HepG2 (cell line): Measurements from ENCODE around the gene TOP3B. TPM values are rescaled to one million over a fixed set of nuclear protein-coding genes. Genes with fewer than 3 reads are reported as not detected.

Experiments used
- ATAC-seq: fragments of 200-7000 bp; cut with Tn5 transposase; 3 replicates; pipeline ENCODE4 v1.9.1; 2020; ENCODE audit warnings: mild to moderate bottlenecking, moderate library complexity
- BruUV-seq: library from RNA; stranded (reverse); fragments of 400-500 nt; replicated peaks from 2 replicates; lab custom pipeline; 2021; lab: Mats Ljungman, UMichigan
- CTCF ChIA-PET: fragments of 300-600 bp; formaldehyde crosslinking; extraction: SDS; loops from one replicate; lab custom pipeline; 2021; ENCODE audit warnings: low total read pairs, inconsistent platforms, low intra/inter-chr PET ratio; lab: Yijun Ruan, JAX
- POLR2A ChIA-PET: fragments of 350-600 bp; sonication (Branson Sonifier 250); formaldehyde crosslinking; loops from one replicate; lab custom pipeline; 2020; ENCODE audit warnings: antibody characterized with exemption, inconsistent platforms; lab: Yijun Ruan, JAX
- DNase-seq: peaks from one replicate; pipeline ENCODE4 v3.0.0-alpha.2; 2015; ENCODE audit warnings: low spot score
- FAIRE-seq: peaks from 3 replicates; lab custom pipeline; 2011; peaks lifted over from hg19 to GRCh38; lab: Jason Lieb, UNC
- H2AFZ ChIP-seq: one replicate; pipeline ENCODE4 v1.6.1; 2011; ENCODE audit warnings: low read length, inconsistent platforms
- H3K27ac ChIP-seq: fragments of 300-600 bp; 3 replicates; pipeline ENCODE4 v1.8.0; 2011; ENCODE audit warnings: mixed run types, mild to moderate bottlenecking, mixed read lengths, low read length, inconsistent platforms; ENCODE audit not compliant: insufficient read depth; ENCODE audit errors: extremely low read length
- H3K27me3 ChIP-seq, 2 experiments: fragments of 200-600 bp in 1 of 2; 2 replicates in 1 of 2; 3 replicates in 1 of 2; pipeline versions ENCODE4 v1.6.0 to v1.8.0; 2011; ENCODE audit warnings: low read length in 2 of 2, mild to moderate bottlenecking in 2 of 2, moderate library complexity in 2 of 2, inconsistent platforms in 1 of 2; ENCODE audit not compliant: insufficient read depth in 2 of 2, control insufficient read depth in 1 of 2
- H3K36me3 ChIP-seq, 2 experiments: fragments of 200-600 bp in 1 of 2; replicated peaks in 1 of 2; 2 replicates in 1 of 2; 3 replicates in 1 of 2; pipeline versions ENCODE4 v1.5.1 to v1.8.0; 2011; ENCODE audit warnings: low read length in 2 of 2, inconsistent platforms in 1 of 2; ENCODE audit not compliant: insufficient read depth in 2 of 2, control insufficient read depth in 1 of 2
- H3K4me1 ChIP-seq: 2 replicates; pipeline ENCODE4 v1.5.1; 2012; ENCODE audit warnings: low read length, inconsistent platforms; ENCODE audit not compliant: insufficient read depth
- H3K4me2 ChIP-seq: 2 replicates; pipeline ENCODE4 v1.6.0; 2011; ENCODE audit warnings: low read depth, low read length, inconsistent platforms
- H3K4me3 ChIP-seq, 3 experiments: fragments of 200-600 bp in 1 of 3; sonication (generic), shearing (Covaris generic) in 1 of 3; replicated peaks in 1 of 3; 2 replicates each; pipeline ENCODE4 v1.5.1; 2011 to 2016; ENCODE audit warnings: low read length in 3 of 3, inconsistent platforms in 2 of 3, low read depth in 2 of 3, mild to moderate bottlenecking in 2 of 3, control low read depth in 1 of 3, mixed read lengths in 1 of 3; ENCODE audit not compliant: insufficient read depth in 1 of 3
- H3K79me2 ChIP-seq: one replicate; pipeline ENCODE4 v1.6.1; 2011; ENCODE audit warnings: low read length, inconsistent platforms; ENCODE audit not compliant: insufficient read depth
- H3K9ac ChIP-seq: 2 replicates; pipeline ENCODE4 v1.6.0; 2011; ENCODE audit warnings: mild to moderate bottlenecking, low read depth, low read length, inconsistent platforms; ENCODE audit not compliant: insufficient read depth
- H3K9me3 ChIP-seq: 2 replicates; pipeline ENCODE4 v1.5.1; 2012; ENCODE audit warnings: mild to moderate bottlenecking, low read length
- H4K20me1 ChIP-seq: 2 replicates; pipeline ENCODE4 v1.6.0; 2011; ENCODE audit warnings: inconsistent platforms, mild to moderate bottlenecking, low read length, moderate library complexity; ENCODE audit not compliant: insufficient read depth
- RBM22 ChIP-seq: fragments of 200-400 bp; formaldehyde crosslinking; optimal IDR thresholded peaks from 2 replicates; pipeline ENCODE3; 2017; ENCODE audit warnings: mild to moderate bottlenecking, low read length, moderate library complexity
- SAP130 ChIP-seq: IDR thresholded peaks from 2 replicates; pipeline ENCODE4 v1.6.1; 2016; ENCODE audit warnings: low read depth
- SMAD3 ChIP-seq: sonication (generic); formaldehyde crosslinking; IDR thresholded peaks from 2 replicates; pipeline ENCODE4 v1.4.0; 2020; ENCODE audit warnings: missing genetic modification reagents
- WGBS: methylation state at CpG from one replicate; pipeline ENCODE4 v1.1.6; 2017; ENCODE audit warnings: low lambda C conversion rate; 5-methylcytosine and 5-hydroxymethylcytosine counted together
- in situ Hi-C: cut with HindIII; loops from 2 replicates; pipeline ENCODE4 v1.10.0; 2017; ENCODE audit warnings: low pct_unique_long_range_greater_than_20kb; ENCODE audit not compliant: extremely low pct_ligation_motif_present
- intact Hi-C: fragments of 100-400 bp; cut with micrococcal nuclease; formaldehyde crosslinking; loops from one replicate; pipeline ENCODE4 v1.10.0; 2022; ENCODE audit not compliant: unreplicated experiment
- polyA plus RNA-seq, 8 experiments: library from polyadenylated mRNA; depleted of rRNA in 3 of 8; stranded (reverse) in 7 of 8; unstranded in 1 of 8; fragments of >200 nt; fragmentation: Illumina TruSeq in 4 of 8; extraction: Trizol in 4 of 8; gene quantifications; 2 replicates each; pipeline versions ENCODE4 v1.2.1 to v1.2.3, GENCODE V29; 2011 to 2016; ENCODE audit warnings: low read depth in 4 of 8, missing spikeins in 1 of 8, mixed read lengths in 1 of 8; ENCODE audit not compliant: insufficient read depth in 1 of 8
- total RNA-seq, 5 experiments: library from RNA; depleted of rRNA; stranded (reverse); fragments of >200 nt; fragmentation: Illumina TruSeq; extraction: Trizol; gene quantifications; 2 replicates each; pipeline ENCODE4 v1.2.3, GENCODE V29; 2016; ENCODE audit warnings: low read depth in 1 of 5
- TF ChIP-seq, protein P1 (sequence below): sonication (generic); formaldehyde crosslinking; IDR thresholded peaks from 2 replicates; pipeline ENCODE4 v1.8.1; 2023; ENCODE audit warnings: mild to moderate bottlenecking, inconsistent platforms, moderate library complexity, missing genetic modification reagents, borderline replicate concordance

Gene TOP3B
- total and polyA plus RNA-seq, 2 of the 13 experiments (the other 11 are each of a cell fraction or from before 2014, with no cell fraction given), result 28.5 to 29.7 TPM

- TF ChIP-seq, protein P1, sequence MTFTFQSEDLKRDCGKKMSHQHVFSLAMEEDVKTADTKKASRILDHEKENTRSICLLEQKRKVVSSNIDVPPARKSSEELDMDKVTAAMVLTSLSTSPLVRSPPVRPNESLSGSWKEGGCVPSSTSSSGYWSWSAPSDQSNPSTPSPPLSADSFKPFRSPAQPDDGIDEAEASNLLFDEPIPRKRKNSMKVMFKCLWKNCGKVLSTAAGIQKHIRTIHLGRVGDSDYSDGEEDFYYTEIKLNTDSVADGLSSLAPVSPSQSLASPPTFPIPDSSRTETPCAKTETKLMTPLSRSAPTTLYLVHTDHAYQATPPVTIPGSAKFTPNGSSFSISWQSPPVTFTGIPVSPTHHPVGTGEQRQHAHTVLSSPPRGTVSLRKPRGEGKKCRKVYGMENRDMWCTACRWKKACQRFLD, result no peak
Measured at GRCh38 chr22:21945453-21946261, 36.9 kb downstream of the TOP3B start (continued).

DNA sequence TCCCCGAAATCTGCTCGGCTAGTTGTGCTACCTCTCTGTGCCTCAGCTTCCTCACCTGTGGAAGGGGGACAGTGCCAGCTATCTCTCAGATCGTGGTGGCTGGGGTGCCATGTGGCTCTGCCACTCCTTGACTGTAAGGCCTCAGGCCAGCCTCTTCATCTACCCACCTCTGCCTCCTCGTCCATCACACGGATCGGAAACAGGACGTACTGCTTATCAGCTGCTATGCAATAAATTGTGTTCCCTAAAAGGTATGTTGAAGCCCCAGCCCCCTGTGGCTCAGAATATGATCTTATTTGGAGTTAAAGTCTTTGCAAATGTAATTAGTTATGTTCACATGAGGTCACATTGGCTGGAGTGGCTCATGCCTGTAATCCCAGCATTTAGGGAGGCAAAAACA is 37.7 kb downstream of the TOP3B start:
- no peak for TF ChIP-seq SMAD3
- no peak for TF ChIP-seq RBM22
- no peak for TF ChIP-seq SAP130 (CRISPR knock-in tag)
- Histone ChIP-seq H3K4me3 (no peak overlapping the region), H3K27ac (no peak overlapping the region), H3K9me3 (no peaks in the 10 kb centered on the region), H3K36me3 (peaks cover 5 to 25% of the 10 kb centered on the region in 2 experiments; a peak in 4 of 5 replicates), H3K4me2 (no peak overlapping the region), H2AFZ (no peak overlapping the region), H3K79me2 (no peaks in the 10 kb centered on the region), H3K9ac (no peak overlapping the region), H3K4me1 (no peaks in the 10 kb centered on the region), H4K20me1 (0 out of 2 replicates have a peak, but pooled peaks cover 4% of the 10 kb centered on the region), H3K27me3 (no peaks in the 10 kb centered on the region)
- ATAC-seq (no peak), FAIRE-seq (no peak), DNase-seq (no peak)
- POLR2A ChIA-PET, result no interaction called here
- WGBS, result 94% methylated on average over 7 of the region's 7 CpGs
- intact Hi-C loops, result no loop called here
- BruUV-seq, result no TSS peak
- CTCF ChIA-PET, result no interaction called here
- in situ Hi-C loops, result loop anchor here (5.0 kb wide), 1 partner anchor 233 kb away; no protein-coding TSS in a partner anchor
